Measurements from ENCODE around the gene TUSC2.

- no peak for TF ChIP-seq CTCF (conservative IDR thresholded peaks at IDR 0.05; ENCODE audit: low read length)
- no peak for TF ChIP-seq EZH2phosphoT487 (IDR thresholded peaks at IDR 0.05; ENCODE audit: borderline replicate concordance)
Measured at GRCh38 chr3:50322115-50322385, 6.0 kb downstream of the TUSC2 start.
